ENCODE measurements around the gene SPDEF.

GRCh38 chr6:34537922-34538550 is 18.1 kb downstream of the SPDEF start:
- TF ChIP-seq, protein P1, sequence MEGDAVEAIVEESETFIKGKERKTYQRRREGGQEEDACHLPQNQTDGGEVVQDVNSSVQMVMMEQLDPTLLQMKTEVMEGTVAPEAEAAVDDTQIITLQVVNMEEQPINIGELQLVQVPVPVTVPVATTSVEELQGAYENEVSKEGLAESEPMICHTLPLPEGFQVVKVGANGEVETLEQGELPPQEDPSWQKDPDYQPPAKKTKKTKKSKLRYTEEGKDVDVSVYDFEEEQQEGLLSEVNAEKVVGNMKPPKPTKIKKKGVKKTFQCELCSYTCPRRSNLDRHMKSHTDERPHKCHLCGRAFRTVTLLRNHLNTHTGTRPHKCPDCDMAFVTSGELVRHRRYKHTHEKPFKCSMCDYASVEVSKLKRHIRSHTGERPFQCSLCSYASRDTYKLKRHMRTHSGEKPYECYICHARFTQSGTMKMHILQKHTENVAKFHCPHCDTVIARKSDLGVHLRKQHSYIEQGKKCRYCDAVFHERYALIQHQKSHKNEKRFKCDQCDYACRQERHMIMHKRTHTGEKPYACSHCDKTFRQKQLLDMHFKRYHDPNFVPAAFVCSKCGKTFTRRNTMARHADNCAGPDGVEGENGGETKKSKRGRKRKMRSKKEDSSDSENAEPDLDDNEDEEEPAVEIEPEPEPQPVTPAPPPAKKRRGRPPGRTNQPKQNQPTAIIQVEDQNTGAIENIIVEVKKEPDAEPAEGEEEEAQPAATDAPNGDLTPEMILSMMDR (IDR thresholded peaks at IDR 0.05; ENCODE audit: low read length): no peak
- TF ChIP-seq EZH2 (IDR thresholded peaks at IDR 0.05; ENCODE audit: borderline replicate concordance, low read length): no peak
